RWPE1 (cell line): ENCODE measurements around the gene MAB21L4.

Experiments used
- CTCF ChIA-PET: fragments of 350-600 bp; sonication (Branson Sonifier 250); formaldehyde crosslinking; extraction: SDS; loops from one replicate; lab custom pipeline; 2021; lab: Yijun Ruan, JAX
- POLR2A ChIA-PET: fragments of 400-600 bp; formaldehyde crosslinking; extraction: SDS; loops from one replicate; lab custom pipeline; 2020; ENCODE audit warnings: antibody characterized with exemption; ENCODE audit not compliant: low non-redundant PET; lab: Yijun Ruan, JAX
- DNase-seq: peaks from one replicate; pipeline ENCODE4 v3.0.0; 2012; ENCODE audit warnings: low spot score
- H3K27ac ChIP-seq: fragments of 450-650 bp; 2 replicates; pipeline ENCODE4 v1.5.1; 2017
- CTCF ChIP-seq: fragments of 450-650 bp; conservative IDR thresholded peaks from 2 replicates; pipeline ENCODE4 v1.5.1; 2017; ENCODE audit warnings: low read depth, mild to moderate bottlenecking

The MAB21L4 gene

GRCh38 chr2:240925568-240926515 lies 29.9 kb upstream of the MAB21L4 start:
- H3K27ac ChIP-seq: no peak overlapping the region
- no peak for TF ChIP-seq CTCF
- no peak for DNase-seq
- ChIA-PET POLR2A (no interaction called here), CTCF (interaction anchor here (0.5 to 1.2 kb wide), 2 partner anchors 12 to 1176 kb away, joined by 4 to 5 read pairs; no protein-coding TSS in a partner anchor)

- H3K27ac ChIP-seq: no peak overlapping the region
- TF ChIP-seq CTCF: no peak
- no peak for DNase-seq
- ChIA-PET CTCF (interaction anchor here (1.2 kb wide), 1 partner anchor 11 kb away, joined by 5 read pairs; no protein-coding TSS in a partner anchor), POLR2A (no interaction called here)
Measured at GRCh38 chr2:240925191-240925567, 29.2 kb upstream of the MAB21L4 start.

- DNase-seq: no peak
- CTCF ChIA-PET: interaction anchor here (0.7 kb wide), 1 partner anchor 24 kb away, joined by 3 read pairs; no protein-coding TSS in a partner anchor
Measured at GRCh38 chr2:240922982-240923537, 27.1 kb upstream of the MAB21L4 start.

GRCh38 chr2:240922245-240922981 lies 26.5 kb upstream of the MAB21L4 start:
- ChIA-PET CTCF (interaction anchor here (0.7 kb wide), 1 partner anchor 23 kb away, joined by 3 read pairs; no protein-coding TSS in a partner anchor), POLR2A (no interaction called here)
- H3K27ac ChIP-seq: peak overlapping the region; percentile 95
- no peak for TF ChIP-seq CTCF
- no peak for DNase-seq

More at GRCh38 chr2:240922982-240923537, 27.1 kb upstream of the MAB21L4 start:
- peak overlapping the region; percentile 95 for H3K27ac ChIP-seq
- TF ChIP-seq CTCF: no peak
- POLR2A ChIA-PET: no interaction called here

- H3K27ac ChIP-seq: peak overlapping the region; percentile 95
- ChIA-PET POLR2A (no interaction called here), CTCF (no interaction called here)
Measured at GRCh38 chr2:240921995-240922244, 26.0 kb upstream of the MAB21L4 start.

More at GRCh38 chr2:240921995-240922244, 26.0 kb upstream of the MAB21L4 start:
- TF ChIP-seq CTCF: no peak
- no peak for DNase-seq
